SK-N-SH (cell line): ENCODE data around the gene SLC6A16.

Experiments used
- EP300 ChIP-seq, 2 experiments: IDR thresholded peaks; 2 replicates each; pipeline versions ENCODE4 v1.4.0 to v1.6.1; 2012; ENCODE audit warnings: borderline replicate concordance in 1 of 2, low read depth in 1 of 2, low read length in 1 of 2
- NFIC ChIP-seq: IDR thresholded peaks from 2 replicates; pipeline ENCODE4 v1.4.0; 2012; ENCODE audit warnings: borderline replicate concordance
- POLR2AphosphoS5 ChIP-seq: IDR thresholded peaks from 2 replicates; pipeline ENCODE4 v1.6.1; 2012; ENCODE audit warnings: low read depth, low read length
- RAD21 ChIP-seq: IDR thresholded peaks from 2 replicates; pipeline ENCODE4 v1.6.1; 2012; ENCODE audit warnings: mild to moderate bottlenecking, low read length
- RFX5 ChIP-seq: IDR thresholded peaks from 2 replicates; pipeline ENCODE4 v1.6.1; 2012; ENCODE audit warnings: mild to moderate bottlenecking, improper control_type of control experiment, low read length
- SMC3 ChIP-seq: IDR thresholded peaks from 2 replicates; pipeline ENCODE4 v1.6.1; 2012; ENCODE audit warnings: low read depth, low read length, improper control_type of control experiment
- TAF1 ChIP-seq: IDR thresholded peaks from 2 replicates; pipeline ENCODE4 v1.6.1; 2012; ENCODE audit warnings: low read depth, mild to moderate bottlenecking, low read length, moderate library complexity, borderline replicate concordance
- TEAD4 ChIP-seq: IDR thresholded peaks from 2 replicates; pipeline ENCODE4 v1.4.0; 2012; ENCODE audit warnings: mild to moderate bottlenecking, borderline replicate concordance; ENCODE audit not compliant: insufficient read depth
- TF ChIP-seq, protein P1 (sequence below): IDR thresholded peaks from 2 replicates; pipeline ENCODE4 v1.4.0; 2012; ENCODE audit warnings: low read depth, borderline replicate concordance
- TF ChIP-seq, protein P2 (sequence below): fragments of 200-600 bp; sonication (generic); IDR thresholded peaks from 2 replicates; pipeline ENCODE4 v1.6.1; 2017; ENCODE audit warnings: antibody characterized with exemption, mild to moderate bottlenecking, moderate library complexity
- TF ChIP-seq, protein P3 (sequence below): fragments of 150-350 bp; IDR thresholded peaks from 2 replicates; pipeline ENCODE4 v1.6.1; 2017; ENCODE audit warnings: antibody characterized with exemption, low read length, low read depth, borderline replicate concordance

DNA sequence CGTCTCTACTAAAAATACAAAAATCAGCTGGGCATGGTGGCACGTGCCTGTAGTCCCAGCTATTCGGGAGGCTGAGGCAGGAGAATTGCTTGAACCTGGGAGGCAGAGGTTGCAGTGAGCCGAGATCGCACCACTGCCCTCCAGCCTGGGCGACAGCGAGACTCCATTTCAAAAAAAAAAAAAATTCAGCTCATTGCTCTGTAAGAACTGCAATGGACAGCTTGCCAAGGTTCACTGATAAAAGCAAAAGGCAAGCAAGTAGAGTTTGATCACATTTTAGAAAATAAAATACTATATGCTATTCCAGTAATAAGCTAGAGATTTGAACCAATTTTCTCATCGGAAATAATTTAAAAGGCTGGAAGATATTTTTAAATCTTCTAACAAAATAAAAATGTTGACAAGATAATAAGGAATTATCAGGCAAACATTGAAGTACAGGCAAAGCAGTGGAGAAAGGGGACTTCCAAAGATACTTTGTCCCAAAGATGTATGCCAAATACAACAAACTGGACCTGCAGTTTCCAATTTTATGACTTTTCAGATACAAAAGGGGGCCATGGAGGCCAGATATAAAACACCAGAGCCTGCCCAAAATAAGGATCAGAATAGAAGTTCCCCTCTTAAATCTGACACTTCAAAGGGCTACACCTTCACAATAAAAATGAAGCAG is 29.6 kb downstream of the SLC6A16 start:
- TF ChIP-seq EP300 (IDR thresholded peaks at IDR 0.05; ENCODE audit: borderline replicate concordance in 1 of 2, low read depth in 1 of 2, low read length in 1 of 2): no peak
- TF ChIP-seq, protein P1, sequence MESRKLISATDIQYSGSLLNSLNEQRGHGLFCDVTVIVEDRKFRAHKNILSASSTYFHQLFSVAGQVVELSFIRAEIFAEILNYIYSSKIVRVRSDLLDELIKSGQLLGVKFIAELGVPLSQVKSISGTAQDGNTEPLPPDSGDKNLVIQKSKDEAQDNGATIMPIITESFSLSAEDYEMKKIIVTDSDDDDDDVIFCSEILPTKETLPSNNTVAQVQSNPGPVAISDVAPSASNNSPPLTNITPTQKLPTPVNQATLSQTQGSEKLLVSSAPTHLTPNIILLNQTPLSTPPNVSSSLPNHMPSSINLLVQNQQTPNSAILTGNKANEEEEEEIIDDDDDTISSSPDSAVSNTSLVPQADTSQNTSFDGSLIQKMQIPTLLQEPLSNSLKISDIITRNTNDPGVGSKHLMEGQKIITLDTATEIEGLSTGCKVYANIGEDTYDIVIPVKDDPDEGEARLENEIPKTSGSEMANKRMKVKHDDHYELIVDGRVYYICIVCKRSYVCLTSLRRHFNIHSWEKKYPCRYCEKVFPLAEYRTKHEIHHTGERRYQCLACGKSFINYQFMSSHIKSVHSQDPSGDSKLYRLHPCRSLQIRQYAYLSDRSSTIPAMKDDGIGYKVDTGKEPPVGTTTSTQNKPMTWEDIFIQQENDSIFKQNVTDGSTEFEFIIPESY: no peak
- TF ChIP-seq, protein P2, sequence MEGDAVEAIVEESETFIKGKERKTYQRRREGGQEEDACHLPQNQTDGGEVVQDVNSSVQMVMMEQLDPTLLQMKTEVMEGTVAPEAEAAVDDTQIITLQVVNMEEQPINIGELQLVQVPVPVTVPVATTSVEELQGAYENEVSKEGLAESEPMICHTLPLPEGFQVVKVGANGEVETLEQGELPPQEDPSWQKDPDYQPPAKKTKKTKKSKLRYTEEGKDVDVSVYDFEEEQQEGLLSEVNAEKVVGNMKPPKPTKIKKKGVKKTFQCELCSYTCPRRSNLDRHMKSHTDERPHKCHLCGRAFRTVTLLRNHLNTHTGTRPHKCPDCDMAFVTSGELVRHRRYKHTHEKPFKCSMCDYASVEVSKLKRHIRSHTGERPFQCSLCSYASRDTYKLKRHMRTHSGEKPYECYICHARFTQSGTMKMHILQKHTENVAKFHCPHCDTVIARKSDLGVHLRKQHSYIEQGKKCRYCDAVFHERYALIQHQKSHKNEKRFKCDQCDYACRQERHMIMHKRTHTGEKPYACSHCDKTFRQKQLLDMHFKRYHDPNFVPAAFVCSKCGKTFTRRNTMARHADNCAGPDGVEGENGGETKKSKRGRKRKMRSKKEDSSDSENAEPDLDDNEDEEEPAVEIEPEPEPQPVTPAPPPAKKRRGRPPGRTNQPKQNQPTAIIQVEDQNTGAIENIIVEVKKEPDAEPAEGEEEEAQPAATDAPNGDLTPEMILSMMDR: no peak
- no peak for TF ChIP-seq RAD21
- TF ChIP-seq POLR2AphosphoS5: no peak
- no peak for TF ChIP-seq RFX5
- no peak for TF ChIP-seq TEAD4
- TF ChIP-seq, protein P3, sequence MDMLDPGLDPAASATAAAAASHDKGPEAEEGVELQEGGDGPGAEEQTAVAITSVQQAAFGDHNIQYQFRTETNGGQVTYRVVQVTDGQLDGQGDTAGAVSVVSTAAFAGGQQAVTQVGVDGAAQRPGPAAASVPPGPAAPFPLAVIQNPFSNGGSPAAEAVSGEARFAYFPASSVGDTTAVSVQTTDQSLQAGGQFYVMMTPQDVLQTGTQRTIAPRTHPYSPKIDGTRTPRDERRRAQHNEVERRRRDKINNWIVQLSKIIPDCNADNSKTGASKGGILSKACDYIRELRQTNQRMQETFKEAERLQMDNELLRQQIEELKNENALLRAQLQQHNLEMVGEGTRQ: no peak
- no peak for TF ChIP-seq SMC3
- no peak for TF ChIP-seq TAF1
- no peak for TF ChIP-seq NFIC
